ENCODE data around the gene CTNNB1.

DNA sequence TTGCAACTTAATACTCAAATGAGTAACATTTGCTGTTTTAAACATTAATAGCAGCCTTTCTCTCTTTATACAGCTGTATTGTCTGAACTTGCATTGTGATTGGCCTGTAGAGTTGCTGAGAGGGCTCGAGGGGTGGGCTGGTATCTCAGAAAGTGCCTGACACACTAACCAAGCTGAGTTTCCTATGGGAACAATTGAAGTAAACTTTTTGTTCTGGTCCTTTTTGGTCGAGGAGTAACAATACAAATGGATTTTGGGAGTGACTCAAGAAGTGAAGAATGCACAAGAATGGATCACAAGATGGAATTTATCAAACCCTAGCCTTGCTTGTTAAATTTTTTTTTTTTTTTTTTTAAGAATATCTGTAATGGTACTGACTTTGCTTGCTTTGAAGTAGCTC lies 40.3 kb downstream of the CTNNB1 start:
- TF ChIP-seq, protein P1, sequence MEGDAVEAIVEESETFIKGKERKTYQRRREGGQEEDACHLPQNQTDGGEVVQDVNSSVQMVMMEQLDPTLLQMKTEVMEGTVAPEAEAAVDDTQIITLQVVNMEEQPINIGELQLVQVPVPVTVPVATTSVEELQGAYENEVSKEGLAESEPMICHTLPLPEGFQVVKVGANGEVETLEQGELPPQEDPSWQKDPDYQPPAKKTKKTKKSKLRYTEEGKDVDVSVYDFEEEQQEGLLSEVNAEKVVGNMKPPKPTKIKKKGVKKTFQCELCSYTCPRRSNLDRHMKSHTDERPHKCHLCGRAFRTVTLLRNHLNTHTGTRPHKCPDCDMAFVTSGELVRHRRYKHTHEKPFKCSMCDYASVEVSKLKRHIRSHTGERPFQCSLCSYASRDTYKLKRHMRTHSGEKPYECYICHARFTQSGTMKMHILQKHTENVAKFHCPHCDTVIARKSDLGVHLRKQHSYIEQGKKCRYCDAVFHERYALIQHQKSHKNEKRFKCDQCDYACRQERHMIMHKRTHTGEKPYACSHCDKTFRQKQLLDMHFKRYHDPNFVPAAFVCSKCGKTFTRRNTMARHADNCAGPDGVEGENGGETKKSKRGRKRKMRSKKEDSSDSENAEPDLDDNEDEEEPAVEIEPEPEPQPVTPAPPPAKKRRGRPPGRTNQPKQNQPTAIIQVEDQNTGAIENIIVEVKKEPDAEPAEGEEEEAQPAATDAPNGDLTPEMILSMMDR (IDR thresholded peaks at IDR 0.05): no peak
- TF ChIP-seq POLR2A (IDR thresholded peaks at IDR 0.05): no peak

All from adrenal gland (tissue), 5 donors.